ENCODE measurements around the gene GATAD2B.
"Not testable (repeated sequence)": the region's sequence is repeated elsewhere in the genome, so short reads cannot be mapped to it uniquely, and the experiment has no call there.

Gene GATAD2B

DNA sequence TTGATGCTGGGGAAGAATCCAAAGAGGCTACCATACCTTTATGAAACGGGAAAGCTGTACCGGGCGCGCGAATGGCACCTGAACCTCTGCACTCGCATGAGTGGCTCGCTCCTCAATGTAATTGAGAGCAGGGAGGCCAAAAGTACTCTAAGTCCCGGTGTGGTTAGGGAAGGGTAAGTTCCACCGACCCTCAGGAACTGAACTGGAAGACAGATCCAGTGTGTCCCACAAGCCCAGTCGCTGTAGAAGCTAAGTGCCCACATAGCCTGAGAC lies 1.0 kb downstream of the GATAD2B start:
- TF ChIP-seq, protein P1, sequence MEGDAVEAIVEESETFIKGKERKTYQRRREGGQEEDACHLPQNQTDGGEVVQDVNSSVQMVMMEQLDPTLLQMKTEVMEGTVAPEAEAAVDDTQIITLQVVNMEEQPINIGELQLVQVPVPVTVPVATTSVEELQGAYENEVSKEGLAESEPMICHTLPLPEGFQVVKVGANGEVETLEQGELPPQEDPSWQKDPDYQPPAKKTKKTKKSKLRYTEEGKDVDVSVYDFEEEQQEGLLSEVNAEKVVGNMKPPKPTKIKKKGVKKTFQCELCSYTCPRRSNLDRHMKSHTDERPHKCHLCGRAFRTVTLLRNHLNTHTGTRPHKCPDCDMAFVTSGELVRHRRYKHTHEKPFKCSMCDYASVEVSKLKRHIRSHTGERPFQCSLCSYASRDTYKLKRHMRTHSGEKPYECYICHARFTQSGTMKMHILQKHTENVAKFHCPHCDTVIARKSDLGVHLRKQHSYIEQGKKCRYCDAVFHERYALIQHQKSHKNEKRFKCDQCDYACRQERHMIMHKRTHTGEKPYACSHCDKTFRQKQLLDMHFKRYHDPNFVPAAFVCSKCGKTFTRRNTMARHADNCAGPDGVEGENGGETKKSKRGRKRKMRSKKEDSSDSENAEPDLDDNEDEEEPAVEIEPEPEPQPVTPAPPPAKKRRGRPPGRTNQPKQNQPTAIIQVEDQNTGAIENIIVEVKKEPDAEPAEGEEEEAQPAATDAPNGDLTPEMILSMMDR (conservative IDR thresholded peaks at IDR 0.05; ENCODE audit: low read depth, low read length), result no peak
- DNase-seq (ENCODE audit: low read depth), result no peak
- H3K4me3 ChIP-seq (ENCODE audit: low read length), result peak overlapping the region; percentile 84

DNA sequence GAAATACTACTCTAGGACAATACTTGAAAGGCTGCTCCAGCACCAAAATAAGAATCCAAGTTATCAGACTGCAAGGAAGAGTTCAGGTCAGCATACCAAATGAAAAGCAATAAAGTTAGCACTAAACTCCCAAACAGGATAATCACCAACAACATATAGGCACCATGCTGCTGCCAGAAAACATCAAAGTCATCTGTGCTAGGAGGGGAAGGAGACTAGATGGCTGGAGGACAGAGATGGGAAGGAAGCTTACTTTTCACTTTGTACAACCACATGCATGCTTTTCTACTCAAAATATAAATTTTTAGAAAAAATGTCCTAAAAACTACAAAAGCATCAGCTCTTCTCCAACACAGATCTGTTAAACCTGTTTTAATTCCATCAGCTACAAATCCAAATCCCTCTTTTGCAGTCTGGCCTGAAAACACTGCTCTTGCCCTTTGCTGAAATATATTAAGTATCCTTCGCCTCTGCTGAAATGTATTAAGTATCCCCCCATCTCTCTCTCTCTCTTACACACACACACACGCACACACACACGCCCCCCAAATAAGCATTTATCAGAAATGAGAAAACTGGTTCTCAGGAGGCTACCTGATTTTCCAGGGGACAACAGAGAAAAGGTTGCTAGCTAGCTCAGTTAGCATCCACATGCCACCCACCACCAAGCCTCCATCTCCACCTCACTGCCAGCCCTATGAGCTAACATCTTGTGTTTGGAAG lies 1.5 kb downstream of the GATAD2B start:
- TF ChIP-seq, protein P1 (conservative IDR thresholded peaks at IDR 0.05; ENCODE audit: low read depth, low read length), result no peak
- no peak for DNase-seq (ENCODE audit: low read depth)
- peak overlapping the region; percentile 84 for H3K4me3 ChIP-seq (ENCODE audit: low read length)

DNA sequence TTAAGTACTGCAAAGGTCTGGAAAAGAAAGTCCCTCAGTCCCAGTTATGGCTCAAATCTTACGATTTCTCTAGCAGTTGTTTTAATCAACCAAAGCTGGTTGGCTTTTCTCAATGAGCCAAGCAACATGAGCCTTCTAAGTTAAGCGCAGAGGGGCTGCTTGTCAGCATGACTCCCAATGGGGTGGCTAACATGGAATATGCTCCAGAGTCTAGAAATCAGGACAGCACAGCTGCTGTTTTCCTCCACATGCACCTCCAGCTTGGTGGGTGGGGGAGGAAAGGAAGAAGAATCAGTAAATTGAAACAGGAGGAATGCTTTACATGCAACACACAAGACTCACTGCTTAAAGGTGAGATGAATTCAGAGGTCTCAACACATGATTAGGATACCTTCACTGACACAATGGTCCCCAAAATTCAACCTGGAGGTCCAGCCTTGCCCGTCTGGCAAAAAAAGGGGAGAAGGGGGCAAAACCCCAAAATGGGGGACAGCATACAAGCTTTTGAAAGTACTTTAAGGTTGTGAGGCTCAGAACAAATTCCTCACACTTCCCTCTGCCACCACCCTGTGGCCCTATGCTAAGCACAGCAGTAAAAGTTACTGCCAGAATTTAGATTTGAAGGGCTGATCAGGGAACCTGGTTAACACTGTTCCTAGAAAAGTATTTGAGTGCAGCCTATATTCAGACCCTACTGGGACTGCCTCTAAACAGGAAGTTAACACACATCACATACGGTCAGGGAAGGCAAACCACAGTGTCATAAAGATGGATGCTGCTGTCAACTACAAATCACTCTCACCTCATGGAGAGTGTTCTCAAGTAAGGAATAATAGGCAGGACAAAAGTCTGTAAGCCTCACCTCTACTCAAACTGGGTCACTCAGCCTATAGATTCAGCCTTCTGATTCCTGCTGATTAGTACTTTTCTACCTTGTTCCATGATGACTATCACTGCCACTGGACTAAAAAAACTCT lies 2.6 kb downstream of the GATAD2B start:
- peak overlapping the region; percentile 5 for H3K4me3 ChIP-seq (ENCODE audit: low read length)
- DNase-seq (ENCODE audit: low read depth), result no peak
- TF ChIP-seq, protein P1 (conservative IDR thresholded peaks at IDR 0.05; ENCODE audit: low read depth, low read length), result peak; percentile 45

DNA sequence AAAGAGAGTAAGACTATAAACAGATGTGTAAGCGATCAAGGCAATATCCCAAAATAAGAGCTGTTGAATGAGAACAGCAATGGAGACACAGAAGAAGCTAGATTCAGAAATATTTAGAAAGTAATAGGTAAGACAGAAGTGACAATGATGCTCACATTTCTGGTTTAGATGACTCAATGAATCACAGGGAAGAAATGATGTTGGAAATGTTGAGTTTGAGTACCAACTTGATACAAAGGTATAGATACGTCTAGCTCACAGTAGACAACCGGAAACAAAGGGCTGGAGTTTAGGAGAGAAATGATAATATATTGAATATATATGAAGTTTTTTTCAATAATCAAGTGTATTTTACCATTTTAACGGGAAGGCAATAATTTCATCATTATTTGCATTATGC lies 6.5 kb downstream of the GATAD2B start:
- DNase-seq (ENCODE audit: low read depth), result no peak
- H3K4me3 ChIP-seq (ENCODE audit: low read length), result no peak overlapping the region
- TF ChIP-seq, protein P1 (conservative IDR thresholded peaks at IDR 0.05; ENCODE audit: low read depth, low read length), result no peak

DNA sequence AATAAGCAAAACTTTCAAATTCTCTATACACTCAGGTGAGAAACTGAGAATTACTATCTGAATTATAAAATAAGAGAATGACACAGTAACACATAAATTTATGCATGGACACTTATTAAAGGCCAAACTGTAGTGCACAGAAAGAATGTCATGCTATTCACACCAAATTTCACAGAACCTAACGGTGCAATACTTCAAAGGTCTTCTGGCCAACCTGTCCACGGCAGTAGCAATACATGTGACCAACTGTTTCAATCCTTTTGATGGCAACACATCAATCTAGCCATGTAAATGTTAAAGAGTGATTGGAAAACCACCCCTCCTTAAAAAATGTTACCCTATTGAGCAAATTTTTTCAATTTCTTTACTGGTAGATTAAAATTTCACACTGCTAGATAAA lies 10.4 kb downstream of the GATAD2B start:
- TF ChIP-seq, protein P1 (conservative IDR thresholded peaks at IDR 0.05; ENCODE audit: low read depth, low read length), result no peak
- no peak overlapping the region for H3K4me3 ChIP-seq (ENCODE audit: low read length)
- no peak for DNase-seq (ENCODE audit: low read depth)

DNA sequence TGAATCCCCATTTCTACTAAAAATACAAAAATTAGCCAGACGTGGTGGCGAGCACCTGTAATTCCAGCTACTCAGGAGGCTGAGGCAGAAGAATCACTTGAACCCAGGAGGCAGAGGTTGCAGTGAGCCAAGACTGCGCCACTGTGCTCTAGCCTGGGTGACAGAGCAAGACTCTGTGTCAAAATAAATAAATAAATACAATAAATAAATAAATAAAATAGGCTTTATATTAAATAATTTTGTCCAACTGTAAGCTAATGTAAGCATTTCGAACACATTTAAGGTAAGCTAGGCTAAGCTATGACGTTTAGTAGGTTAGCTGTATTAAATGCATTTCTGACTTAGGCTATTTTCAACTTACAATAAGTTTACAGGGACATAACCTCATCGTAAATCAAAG lies 12.2 kb downstream of the GATAD2B start:
- not testable (repeated sequence) for DNase-seq (ENCODE audit: low read depth); H3K4me3 ChIP-seq (ENCODE audit: low read length)

DNA sequence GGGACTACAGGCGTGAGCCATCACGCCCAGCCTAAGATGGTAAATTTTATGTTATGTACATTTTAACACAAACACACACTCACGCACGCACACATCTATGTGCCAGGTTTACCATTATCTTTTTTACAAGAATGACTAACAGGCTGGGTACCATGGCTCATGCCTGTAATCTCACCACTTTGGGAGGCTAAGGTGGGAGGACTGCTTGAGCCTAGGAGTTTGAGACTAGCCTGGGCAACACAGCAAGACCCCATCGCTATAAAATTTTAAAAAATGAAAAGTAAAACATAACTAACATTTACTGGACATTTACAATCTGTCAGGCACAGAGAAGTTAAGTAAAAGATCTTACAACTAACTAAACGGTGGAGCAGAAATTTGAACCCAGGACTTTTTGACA lies 14.7 kb downstream of the GATAD2B start:
- H3K4me3 ChIP-seq (ENCODE audit: low read length), result no peak overlapping the region
- TF ChIP-seq, protein P1 (conservative IDR thresholded peaks at IDR 0.05; ENCODE audit: low read depth, low read length), result no peak
- no peak for DNase-seq (ENCODE audit: low read depth)

All from retinal pigment epithelial cell (primary cell).